ENCODE results near the gene NOC2L.
A peak's percentile ranks its signal among the peaks of the same experiment; 100 is the strongest.

The NOC2L gene

DNA sequence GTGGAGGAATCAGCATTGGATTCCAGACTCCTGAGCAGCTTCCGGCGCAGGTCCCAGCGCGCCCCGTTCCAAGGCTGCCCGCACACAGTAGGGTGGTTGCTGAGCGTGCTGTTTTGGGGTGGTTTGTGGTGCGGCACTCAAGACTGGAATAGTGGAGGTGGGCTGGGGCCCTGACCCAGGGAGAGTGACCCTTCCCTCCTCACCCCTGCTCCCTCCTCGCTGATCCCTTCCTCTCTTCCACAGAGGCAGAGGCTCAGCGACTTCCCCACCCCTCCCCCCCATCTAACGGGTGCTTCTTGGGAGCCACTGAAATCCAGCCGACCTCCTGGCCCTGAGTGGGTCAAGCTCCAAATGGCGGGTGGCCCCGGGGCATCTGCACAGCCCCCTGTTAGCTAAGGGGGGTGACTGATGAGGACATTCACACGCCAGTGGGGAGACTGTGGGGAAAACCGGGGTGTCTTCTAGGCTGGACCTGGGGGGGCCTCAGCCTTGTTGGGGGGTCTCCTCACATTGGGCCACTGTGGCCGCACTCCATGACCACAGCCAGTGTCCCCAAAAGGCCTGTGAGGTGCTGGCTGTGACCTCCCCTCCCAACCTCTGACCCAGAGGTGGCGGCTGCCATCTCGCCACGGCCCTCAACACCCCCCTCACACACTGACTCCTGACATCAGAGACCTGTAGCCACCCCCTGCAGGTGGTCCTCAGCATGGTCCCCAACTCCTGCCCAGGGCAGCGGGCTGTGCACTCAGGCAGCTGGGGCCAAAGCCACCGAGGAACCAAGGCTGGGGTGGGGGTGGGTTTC, 44.8 kb upstream of the NOC2L start:
- no peak for DNase-seq (ENCODE audit: low read depth)
- TF ChIP-seq, protein P1, sequence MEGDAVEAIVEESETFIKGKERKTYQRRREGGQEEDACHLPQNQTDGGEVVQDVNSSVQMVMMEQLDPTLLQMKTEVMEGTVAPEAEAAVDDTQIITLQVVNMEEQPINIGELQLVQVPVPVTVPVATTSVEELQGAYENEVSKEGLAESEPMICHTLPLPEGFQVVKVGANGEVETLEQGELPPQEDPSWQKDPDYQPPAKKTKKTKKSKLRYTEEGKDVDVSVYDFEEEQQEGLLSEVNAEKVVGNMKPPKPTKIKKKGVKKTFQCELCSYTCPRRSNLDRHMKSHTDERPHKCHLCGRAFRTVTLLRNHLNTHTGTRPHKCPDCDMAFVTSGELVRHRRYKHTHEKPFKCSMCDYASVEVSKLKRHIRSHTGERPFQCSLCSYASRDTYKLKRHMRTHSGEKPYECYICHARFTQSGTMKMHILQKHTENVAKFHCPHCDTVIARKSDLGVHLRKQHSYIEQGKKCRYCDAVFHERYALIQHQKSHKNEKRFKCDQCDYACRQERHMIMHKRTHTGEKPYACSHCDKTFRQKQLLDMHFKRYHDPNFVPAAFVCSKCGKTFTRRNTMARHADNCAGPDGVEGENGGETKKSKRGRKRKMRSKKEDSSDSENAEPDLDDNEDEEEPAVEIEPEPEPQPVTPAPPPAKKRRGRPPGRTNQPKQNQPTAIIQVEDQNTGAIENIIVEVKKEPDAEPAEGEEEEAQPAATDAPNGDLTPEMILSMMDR (conservative IDR thresholded peaks at IDR 0.05; ENCODE audit: low read depth, low read length), result no peak
- no peak overlapping the region for H3K4me3 ChIP-seq (ENCODE audit: low read depth, low read length)

DNA sequence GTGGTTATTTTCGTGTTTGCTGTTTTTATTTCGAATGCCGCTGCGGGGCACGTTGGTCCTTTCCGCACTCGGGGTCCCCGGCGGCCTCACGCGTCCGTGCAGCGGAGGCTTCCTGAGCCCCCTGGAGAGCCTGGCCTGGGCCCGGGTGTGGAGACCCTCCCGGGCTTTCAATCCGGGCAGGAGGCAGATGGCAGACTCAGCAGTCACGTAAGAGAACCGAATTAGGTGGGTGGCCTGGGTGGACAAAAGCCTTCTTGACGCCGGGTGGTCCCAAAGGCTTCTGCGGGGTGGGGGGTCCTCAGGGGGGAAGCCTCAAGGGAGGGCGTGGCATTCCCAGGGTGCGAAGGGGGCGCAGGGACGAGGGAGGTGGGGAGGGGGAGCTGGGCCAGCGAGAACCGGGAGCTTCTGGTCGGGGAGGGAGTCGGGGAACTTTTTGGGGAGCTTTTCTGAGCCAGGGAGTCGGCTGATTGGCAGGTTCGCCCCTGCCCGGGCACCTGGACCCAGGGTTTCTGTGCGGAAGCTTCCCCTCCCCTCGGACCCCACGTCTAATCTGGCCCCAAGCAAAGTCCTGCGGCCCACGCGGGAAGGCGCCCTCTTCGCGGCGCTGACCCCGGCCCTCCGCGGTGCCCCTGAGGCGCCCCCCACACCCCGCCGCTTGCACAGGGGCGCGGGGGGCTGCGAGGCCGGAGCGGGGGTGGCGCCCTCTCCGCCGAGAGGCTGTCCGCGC, 42.2 kb upstream of the NOC2L start:
- peak overlapping the region; percentile 69 for H3K4me3 ChIP-seq (ENCODE audit: low read depth, low read length)
- TF ChIP-seq, protein P1 (conservative IDR thresholded peaks at IDR 0.05; ENCODE audit: low read depth, low read length), result no peak
- DNase-seq (ENCODE audit: low read depth), result no peak

DNA sequence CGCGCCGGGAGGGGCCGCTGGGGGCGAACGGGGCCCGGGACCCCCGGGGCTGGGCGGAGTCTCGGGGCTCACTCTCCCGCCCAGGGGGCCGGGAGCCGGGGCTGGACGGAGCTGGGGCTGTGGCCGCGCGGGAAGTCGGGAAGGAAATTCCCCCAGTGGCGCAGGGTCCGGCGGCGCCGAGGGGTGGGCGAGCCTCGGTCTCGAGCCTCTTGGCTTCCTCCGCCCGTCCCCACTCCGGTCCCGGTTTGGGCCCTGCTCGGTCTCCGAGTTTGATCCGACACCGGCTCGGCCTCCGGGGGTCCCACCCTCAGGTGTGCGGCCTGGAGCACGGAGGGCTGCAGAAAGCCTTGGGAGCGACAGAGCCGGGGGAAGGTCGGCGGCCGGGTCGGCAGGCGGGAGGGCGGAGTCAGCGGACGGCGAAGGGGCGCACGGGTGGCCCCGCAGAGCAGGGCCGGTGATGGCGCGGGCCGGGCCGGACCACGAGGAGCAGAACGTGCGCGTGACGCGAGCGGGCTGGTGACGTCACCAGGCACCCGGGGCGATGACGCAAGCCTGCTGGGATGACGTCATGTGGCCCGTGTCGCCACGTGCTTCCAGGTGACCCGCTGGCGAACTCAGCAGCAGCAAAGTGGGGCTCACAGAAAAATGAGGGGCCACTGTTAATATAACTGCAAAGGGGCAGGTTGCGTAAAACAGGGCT, 41.5 kb upstream of the NOC2L start:
- TF ChIP-seq, protein P1 (conservative IDR thresholded peaks at IDR 0.05; ENCODE audit: low read depth, low read length), result no peak
- H3K4me3 ChIP-seq (ENCODE audit: low read depth, low read length), result peak overlapping the region; percentile 69
- peak; percentile 90 for DNase-seq (ENCODE audit: low read depth)

DNA sequence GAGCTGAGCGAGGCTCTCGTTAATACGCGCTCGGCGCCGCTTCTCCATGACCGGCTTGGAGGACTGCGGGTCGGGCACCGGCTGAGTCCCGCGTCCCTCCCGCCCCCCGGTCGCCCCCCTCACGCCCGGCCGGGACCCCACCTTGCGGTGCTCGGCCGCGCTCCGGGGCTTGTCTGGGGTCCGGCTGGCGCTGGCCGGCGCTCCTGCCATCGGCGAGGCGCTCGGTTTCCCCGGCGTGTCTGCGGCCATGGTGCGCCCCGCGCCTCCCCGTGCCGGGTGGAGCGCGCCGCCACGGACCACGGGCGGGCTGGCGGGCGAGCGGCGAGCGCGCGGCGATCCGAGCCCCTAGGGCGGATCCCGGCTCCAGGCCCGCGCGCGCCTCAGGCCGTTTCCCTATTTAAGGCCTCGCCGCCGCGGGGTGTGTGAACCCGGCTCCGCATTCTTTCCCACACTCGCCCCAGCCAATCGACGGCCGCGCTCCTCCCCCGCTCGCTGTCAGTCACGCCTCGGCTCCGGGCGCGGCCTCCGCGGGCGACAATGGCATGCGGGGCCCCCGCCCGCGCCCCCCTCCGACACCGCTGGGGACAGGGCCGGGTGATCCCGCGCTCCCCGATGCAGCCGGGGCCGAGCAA, 40.8 kb upstream of the NOC2L start, which contains the start of gene HES4:
HES4 (minus strand) TSS at position 373 of the 632 bp plus-strand sequence; CDS start at position 249, 124 bp downstream.
- TF ChIP-seq, protein P1 (conservative IDR thresholded peaks at IDR 0.05; ENCODE audit: low read depth, low read length), result no peak
- peak; percentile 95 for DNase-seq (ENCODE audit: low read depth)
- H3K4me3 ChIP-seq (ENCODE audit: low read depth, low read length), result peak within 1 kb of the TSS; percentile 69

DNA sequence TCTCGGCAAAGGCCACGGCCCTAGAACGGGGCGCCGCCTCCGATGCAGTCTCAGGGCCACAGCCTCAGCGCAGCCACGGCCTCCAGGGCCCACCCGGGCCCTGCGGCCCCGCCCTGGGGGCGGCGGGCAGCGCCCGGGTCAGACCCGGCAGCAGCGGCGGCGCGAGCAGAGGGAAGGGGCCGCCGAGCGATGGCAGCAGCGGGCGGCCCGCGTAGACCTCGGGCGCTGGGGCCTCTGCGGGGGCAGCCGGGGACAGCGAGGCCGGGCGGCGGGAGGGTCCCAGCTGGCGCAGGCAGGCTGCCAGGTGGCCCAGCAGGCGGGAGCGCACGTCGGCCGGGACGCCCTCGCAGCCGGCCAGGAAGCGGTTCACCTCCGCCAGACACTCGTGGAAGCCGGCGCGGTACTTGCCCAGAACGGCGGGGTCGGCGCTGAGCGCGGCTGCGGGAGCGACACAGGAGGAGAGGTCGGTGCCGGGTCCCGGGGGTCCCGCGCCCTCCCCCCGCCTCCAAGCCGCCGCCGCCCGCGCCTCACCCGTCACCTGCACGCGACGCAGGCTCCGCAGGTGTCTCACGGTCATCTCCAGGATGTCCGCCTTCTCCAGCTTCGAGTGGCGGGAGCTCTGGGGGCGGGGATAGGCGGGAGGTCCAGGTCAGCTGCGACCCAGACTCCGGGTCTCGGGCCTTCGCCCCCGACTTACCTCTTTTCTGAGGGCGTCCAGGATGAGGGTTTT, 40.1 kb upstream of the NOC2L start:
- TF ChIP-seq, protein P1 (conservative IDR thresholded peaks at IDR 0.05; ENCODE audit: low read depth, low read length), result no peak
- no peak for DNase-seq (ENCODE audit: low read depth)
- peak overlapping the region; percentile 69 for H3K4me3 ChIP-seq (ENCODE audit: low read depth, low read length)

DNA sequence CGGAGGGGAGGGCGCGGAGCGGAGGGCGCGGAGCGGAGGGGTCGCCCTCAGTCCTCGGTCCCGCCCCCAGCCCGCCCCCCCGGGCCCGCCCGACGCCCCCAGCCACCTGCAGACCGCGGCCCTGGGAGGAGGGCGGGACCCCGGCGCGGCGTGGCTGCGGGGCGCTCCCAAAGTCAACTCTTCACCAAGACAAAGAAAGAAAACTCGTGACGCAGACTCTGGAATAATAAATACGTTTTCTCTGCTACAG, 39.6 kb upstream of the NOC2L start:
- no peak for DNase-seq (ENCODE audit: low read depth)
- TF ChIP-seq, protein P1 (conservative IDR thresholded peaks at IDR 0.05; ENCODE audit: low read depth, low read length), result no peak
- H3K4me3 ChIP-seq (ENCODE audit: low read depth, low read length), result peak overlapping the region; percentile 69

Data from choroid plexus epithelial cell (primary cell).